Liver (tissue), 9 donors: ENCODE data around the gene FOCAD. TPM values are rescaled to one million over a fixed set of nuclear protein-coding genes. Genes with fewer than 3 reads are reported as not detected.

Experiments
- DNase-seq: peaks from one replicate; pipeline ENCODE4 v3.0.0-alpha.2; 2017; ENCODE audit warnings: low spot score
- H3K27ac ChIP-seq, 2 donors: one replicate each; pipeline ENCODE4 v1.7.0; 2013; ENCODE audit warnings: inconsistent platforms in 2 of 2, low read length in 2 of 2, control low read depth in 1 of 2, low read depth in 1 of 2, mild to moderate bottlenecking in 1 of 2
- H3K27me3 ChIP-seq, 4 donors: one replicate each; pipeline versions ENCODE4 v1.6.1 to v1.7.0; 2013; ENCODE audit warnings: low read length in 3 of 4, inconsistent platforms in 1 of 4, mild to moderate bottlenecking in 1 of 4, moderate library complexity in 1 of 4; ENCODE audit not compliant: control insufficient read depth in 4 of 4, insufficient read depth in 4 of 4
- H3K36me3 ChIP-seq, 4 donors: one replicate each; pipeline versions ENCODE4 v1.6.1 to v1.7.0; 2013; ENCODE audit warnings: low read length in 3 of 4, mild to moderate bottlenecking in 3 of 4, low read depth in 1 of 4, moderate library complexity in 1 of 4; ENCODE audit not compliant: control insufficient read depth in 4 of 4, insufficient read depth in 3 of 4
- H3K4me1 ChIP-seq, 4 donors: one replicate each; pipeline versions ENCODE4 v1.6.1 to v1.7.0; 2013; ENCODE audit warnings: low read length in 3 of 4, mild to moderate bottlenecking in 3 of 4, moderate library complexity in 1 of 4; ENCODE audit not compliant: control insufficient read depth in 4 of 4, insufficient read depth in 4 of 4
- H3K4me3 ChIP-seq, 3 donors: one replicate each; pipeline versions ENCODE4 v1.6.1 to v1.7.0; 2013; ENCODE audit warnings: low read length in 3 of 3, control low read depth in 1 of 3, low read depth in 1 of 3, mild to moderate bottlenecking in 1 of 3
- H3K9ac ChIP-seq, 2 donors: one replicate each; pipeline ENCODE4 v1.7.0; 2013; ENCODE audit warnings: low read length in 2 of 2, mild to moderate bottlenecking in 2 of 2, moderate library complexity in 2 of 2, control low read depth in 1 of 2, low read depth in 1 of 2
- H3K9me3 ChIP-seq, 4 donors: one replicate each; pipeline versions ENCODE4 v1.6.1 to v1.7.0; 2013; ENCODE audit warnings: low read length in 3 of 4; ENCODE audit not compliant: control insufficient read depth in 4 of 4
- EGR1 ChIP-seq, 2 donors: IDR thresholded peaks; 2 replicates each; pipeline ENCODE4 v1.6.1; 2016 to 2018; ENCODE audit warnings: antibody characterized with exemption in 2 of 2, low read depth in 2 of 2
- FOXA1 ChIP-seq: IDR thresholded peaks from 2 replicates; pipeline ENCODE4 v1.6.1; 2016; ENCODE audit warnings: antibody characterized with exemption
- FOXA2 ChIP-seq: IDR thresholded peaks from 2 replicates; pipeline ENCODE4 v1.6.1; 2016; ENCODE audit warnings: antibody characterized with exemption
- GABPA ChIP-seq, 2 donors: IDR thresholded peaks in 1 of 2; conservative IDR thresholded peaks in 1 of 2; 2 replicates each; pipeline ENCODE4 v1.6.1; 2016; ENCODE audit warnings: antibody characterized with exemption in 2 of 2, mild to moderate bottlenecking in 1 of 2, moderate library complexity in 1 of 2
- HNF4A ChIP-seq, 2 donors: conservative IDR thresholded peaks; 2 replicates each; pipeline ENCODE4 v1.6.1; 2016; ENCODE audit warnings: antibody characterized with exemption in 2 of 2, mild to moderate bottlenecking in 2 of 2
- HNF4G ChIP-seq: IDR thresholded peaks from 2 replicates; pipeline ENCODE4 v1.6.1; 2016; ENCODE audit warnings: antibody characterized with exemption
- JUND ChIP-seq, 2 donors: IDR thresholded peaks; 2 replicates each; pipeline ENCODE4 v1.6.1; 2016; ENCODE audit warnings: antibody characterized with exemption in 2 of 2
- NR2F2 ChIP-seq: IDR thresholded peaks from 2 replicates; pipeline ENCODE4 v1.6.1; 2016; ENCODE audit warnings: antibody characterized with exemption
- RAD21 ChIP-seq, 2 donors: IDR thresholded peaks; 2 replicates each; pipeline ENCODE4 v1.6.1; 2016; ENCODE audit warnings: antibody characterized with exemption in 2 of 2, mild to moderate bottlenecking in 2 of 2
- RXRA ChIP-seq, 2 donors: IDR thresholded peaks; 2 replicates each; pipeline ENCODE4 v1.6.1; 2017 to 2018; ENCODE audit warnings: antibody characterized with exemption in 2 of 2, mild to moderate bottlenecking in 1 of 2
- SP1 ChIP-seq: IDR thresholded peaks from 2 replicates; pipeline ENCODE4 v1.6.1; 2018; ENCODE audit warnings: antibody characterized with exemption, mild to moderate bottlenecking
- TAF1 ChIP-seq: conservative IDR thresholded peaks from 2 replicates; pipeline ENCODE4 v1.6.1; 2016; ENCODE audit warnings: antibody characterized with exemption, mild to moderate bottlenecking
- YY1 ChIP-seq: IDR thresholded peaks from 2 replicates; pipeline ENCODE4 v1.6.1; 2016; ENCODE audit warnings: antibody characterized with exemption, mild to moderate bottlenecking
- WGBS: extraction: QIAGEN DNeasy Blood & Tissue Kit; methylation state at CpG from one replicate; pipeline ENCODE4 v1.1.7; 2013; 5-methylcytosine and 5-hydroxymethylcytosine counted together
- polyA plus RNA-seq, 2 donors: library from polyadenylated mRNA; stranded (reverse) in 1 of 2; unstranded in 1 of 2; fragments of 200-250 nt in 1 of 2; fragments of >200 nt in 1 of 2; fragmentation: Nextera tagmentation in 1 of 2; extraction: Ambion mirVana in 1 of 2; gene quantifications; one replicate each; pipeline versions ENCODE4 v1.2.1 to v1.2.3, GENCODE V29; 2013 to 2015
- total RNA-seq, 2 donors: library from RNA; depleted of rRNA; stranded (reverse); fragments of >200 nt; gene quantifications; one replicate each; pipeline ENCODE4 v1.2.3, GENCODE V29; 2014
- TF ChIP-seq, protein P1 (sequence below): fragments of 150-350 bp; IDR thresholded peaks from 2 replicates; pipeline ENCODE4 v1.5.1; 2017; ENCODE audit warnings: improper control_type of control experiment, low read depth, low read length; ENCODE audit not compliant: missing input control
- TF ChIP-seq, protein P2 (sequence below): IDR thresholded peaks from 2 replicates; pipeline ENCODE4 v1.6.1; 2016; ENCODE audit warnings: antibody characterized with exemption
- TF ChIP-seq, protein P3 (sequence below): IDR thresholded peaks from 2 replicates; pipeline ENCODE4 v1.6.1; 2016; ENCODE audit warnings: antibody characterized with exemption
- TF ChIP-seq, protein P4 (sequence below): IDR thresholded peaks from 2 replicates; pipeline ENCODE4 v1.6.1; 2016; ENCODE audit warnings: antibody characterized with exemption
- TF ChIP-seq, protein P5 (sequence below): IDR thresholded peaks from 2 replicates; pipeline ENCODE4 v1.6.1; 2016; ENCODE audit warnings: antibody characterized with exemption, mild to moderate bottlenecking
- donor health status: healthy.
- donor health status: healthy.
- donor health status: healthy.
- donor health status: healthy.
- donor health status: healthy.

Gene FOCAD
- total and polyA plus RNA-seq, 4 donors = 3.2 to 21.0 (median 10.3) TPM

DNA sequence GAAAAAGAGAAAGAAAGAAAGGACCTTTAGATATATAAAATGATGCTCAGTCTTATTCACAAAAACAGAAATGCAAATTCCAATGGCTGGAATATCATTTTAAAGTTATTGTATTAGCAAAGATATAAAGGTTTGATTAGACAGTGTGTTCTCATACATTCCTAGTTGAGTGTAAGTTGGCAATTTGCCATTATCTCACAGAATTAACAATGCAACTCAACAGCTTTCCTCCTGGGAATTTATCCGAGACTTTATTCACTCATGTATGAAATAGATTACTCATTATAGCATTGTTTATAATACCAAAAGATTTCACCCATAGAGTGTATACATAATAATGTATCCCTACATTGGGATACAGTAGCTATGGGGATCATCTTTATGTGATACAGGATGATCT is 34.7 kb upstream of the FOCAD start:
- no peak overlapping the region for H3K4me3 ChIP-seq
- DNase-seq = no peak
- no peak overlapping the region for H3K27ac ChIP-seq
- no peaks in the 10 kb centered on the region for H3K9me3 ChIP-seq
- WGBS = 80% methylated on average over 1 of the region's 1 CpG
- no peak overlapping the region for H3K9ac ChIP-seq
- H3K4me1 ChIP-seq = no peaks in the 10 kb centered on the region
- H3K36me3 ChIP-seq = no peaks in the 10 kb centered on the region
- no peak for TF ChIP-seq SP1
- TF ChIP-seq, protein P1, sequence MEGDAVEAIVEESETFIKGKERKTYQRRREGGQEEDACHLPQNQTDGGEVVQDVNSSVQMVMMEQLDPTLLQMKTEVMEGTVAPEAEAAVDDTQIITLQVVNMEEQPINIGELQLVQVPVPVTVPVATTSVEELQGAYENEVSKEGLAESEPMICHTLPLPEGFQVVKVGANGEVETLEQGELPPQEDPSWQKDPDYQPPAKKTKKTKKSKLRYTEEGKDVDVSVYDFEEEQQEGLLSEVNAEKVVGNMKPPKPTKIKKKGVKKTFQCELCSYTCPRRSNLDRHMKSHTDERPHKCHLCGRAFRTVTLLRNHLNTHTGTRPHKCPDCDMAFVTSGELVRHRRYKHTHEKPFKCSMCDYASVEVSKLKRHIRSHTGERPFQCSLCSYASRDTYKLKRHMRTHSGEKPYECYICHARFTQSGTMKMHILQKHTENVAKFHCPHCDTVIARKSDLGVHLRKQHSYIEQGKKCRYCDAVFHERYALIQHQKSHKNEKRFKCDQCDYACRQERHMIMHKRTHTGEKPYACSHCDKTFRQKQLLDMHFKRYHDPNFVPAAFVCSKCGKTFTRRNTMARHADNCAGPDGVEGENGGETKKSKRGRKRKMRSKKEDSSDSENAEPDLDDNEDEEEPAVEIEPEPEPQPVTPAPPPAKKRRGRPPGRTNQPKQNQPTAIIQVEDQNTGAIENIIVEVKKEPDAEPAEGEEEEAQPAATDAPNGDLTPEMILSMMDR = no peak
- no peak for TF ChIP-seq EGR1 (IDR thresholded peaks at IDR 0.05; ENCODE audit: low read depth in 2 of 2)
- TF ChIP-seq RAD21 (IDR thresholded peaks at IDR 0.05) = no peak
- TF ChIP-seq RXRA (IDR thresholded peaks at IDR 0.05) = no peak
- TF ChIP-seq FOXA2 = no peak
- TF ChIP-seq, protein P2, sequence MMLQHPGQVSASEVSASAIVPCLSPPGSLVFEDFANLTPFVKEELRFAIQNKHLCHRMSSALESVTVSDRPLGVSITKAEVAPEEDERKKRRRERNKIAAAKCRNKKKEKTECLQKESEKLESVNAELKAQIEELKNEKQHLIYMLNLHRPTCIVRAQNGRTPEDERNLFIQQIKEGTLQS = no peak
- TF ChIP-seq, protein P3, sequence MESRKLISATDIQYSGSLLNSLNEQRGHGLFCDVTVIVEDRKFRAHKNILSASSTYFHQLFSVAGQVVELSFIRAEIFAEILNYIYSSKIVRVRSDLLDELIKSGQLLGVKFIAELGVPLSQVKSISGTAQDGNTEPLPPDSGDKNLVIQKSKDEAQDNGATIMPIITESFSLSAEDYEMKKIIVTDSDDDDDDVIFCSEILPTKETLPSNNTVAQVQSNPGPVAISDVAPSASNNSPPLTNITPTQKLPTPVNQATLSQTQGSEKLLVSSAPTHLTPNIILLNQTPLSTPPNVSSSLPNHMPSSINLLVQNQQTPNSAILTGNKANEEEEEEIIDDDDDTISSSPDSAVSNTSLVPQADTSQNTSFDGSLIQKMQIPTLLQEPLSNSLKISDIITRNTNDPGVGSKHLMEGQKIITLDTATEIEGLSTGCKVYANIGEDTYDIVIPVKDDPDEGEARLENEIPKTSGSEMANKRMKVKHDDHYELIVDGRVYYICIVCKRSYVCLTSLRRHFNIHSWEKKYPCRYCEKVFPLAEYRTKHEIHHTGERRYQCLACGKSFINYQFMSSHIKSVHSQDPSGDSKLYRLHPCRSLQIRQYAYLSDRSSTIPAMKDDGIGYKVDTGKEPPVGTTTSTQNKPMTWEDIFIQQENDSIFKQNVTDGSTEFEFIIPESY = no peak
- TF ChIP-seq HNF4A (conservative IDR thresholded peaks at IDR 0.05) = no peak
- no peak for TF ChIP-seq GABPA (IDR thresholded peaks at IDR 0.05 in 1 of 2, conservative IDR thresholded peaks at IDR 0.05 in 1 of 2)
- TF ChIP-seq JUND (IDR thresholded peaks at IDR 0.05) = no peak
- TF ChIP-seq, protein P4, sequence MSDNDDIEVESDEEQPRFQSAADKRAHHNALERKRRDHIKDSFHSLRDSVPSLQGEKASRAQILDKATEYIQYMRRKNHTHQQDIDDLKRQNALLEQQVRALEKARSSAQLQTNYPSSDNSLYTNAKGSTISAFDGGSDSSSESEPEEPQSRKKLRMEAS = no peak
- TF ChIP-seq FOXA1 = no peak
- TF ChIP-seq TAF1 = no peak
- H3K27me3 ChIP-seq = peaks cover 0 to 3% (median 0%) of the 10 kb centered on the region in 4 donors

DNA sequence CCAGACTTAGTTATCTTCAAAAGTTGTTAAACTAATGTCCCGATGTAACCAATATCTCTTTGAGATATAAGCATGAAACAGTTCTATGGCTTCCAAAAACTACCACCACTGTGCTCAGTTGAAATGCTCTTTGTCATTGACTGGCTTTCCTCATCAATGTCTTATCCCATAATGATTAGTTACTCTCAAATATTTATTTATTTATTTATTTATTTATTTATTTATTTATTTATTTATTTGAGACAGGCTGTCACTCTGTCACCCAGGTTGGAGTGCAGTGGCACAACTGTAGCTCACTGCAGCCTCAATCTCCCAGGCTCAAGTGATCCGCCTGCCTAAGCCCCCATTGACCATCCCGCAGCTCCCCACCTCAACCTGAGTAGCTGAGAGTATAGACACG is 33.7 kb upstream of the FOCAD start:
- Histone ChIP-seq H3K4me3 (no peak overlapping the region), H3K9me3 (no peaks in the 10 kb centered on the region), H3K27me3 (peaks cover 0 to 3% (median 0%) of the 10 kb centered on the region in 4 donors), H3K9ac (no peak overlapping the region), H3K27ac (no peak overlapping the region), H3K36me3 (no peaks in the 10 kb centered on the region), H3K4me1 (no peaks in the 10 kb centered on the region)
- TF ChIP-seq FOXA2 = no peak
- TF ChIP-seq SP1 = no peak
- no peak for TF ChIP-seq HNF4A (conservative IDR thresholded peaks at IDR 0.05)
- TF ChIP-seq JUND (IDR thresholded peaks at IDR 0.05) = no peak
- no peak for TF ChIP-seq HNF4G
- TF ChIP-seq NR2F2 = no peak
- no peak for TF ChIP-seq EGR1 (IDR thresholded peaks at IDR 0.05; ENCODE audit: low read depth in 2 of 2)
- TF ChIP-seq, protein P3 = no peak
- TF ChIP-seq, protein P2 = no peak
- TF ChIP-seq, protein P1 = no peak
- no peak for TF ChIP-seq RXRA (IDR thresholded peaks at IDR 0.05)
- no peak for TF ChIP-seq YY1
- TF ChIP-seq, protein P5, sequence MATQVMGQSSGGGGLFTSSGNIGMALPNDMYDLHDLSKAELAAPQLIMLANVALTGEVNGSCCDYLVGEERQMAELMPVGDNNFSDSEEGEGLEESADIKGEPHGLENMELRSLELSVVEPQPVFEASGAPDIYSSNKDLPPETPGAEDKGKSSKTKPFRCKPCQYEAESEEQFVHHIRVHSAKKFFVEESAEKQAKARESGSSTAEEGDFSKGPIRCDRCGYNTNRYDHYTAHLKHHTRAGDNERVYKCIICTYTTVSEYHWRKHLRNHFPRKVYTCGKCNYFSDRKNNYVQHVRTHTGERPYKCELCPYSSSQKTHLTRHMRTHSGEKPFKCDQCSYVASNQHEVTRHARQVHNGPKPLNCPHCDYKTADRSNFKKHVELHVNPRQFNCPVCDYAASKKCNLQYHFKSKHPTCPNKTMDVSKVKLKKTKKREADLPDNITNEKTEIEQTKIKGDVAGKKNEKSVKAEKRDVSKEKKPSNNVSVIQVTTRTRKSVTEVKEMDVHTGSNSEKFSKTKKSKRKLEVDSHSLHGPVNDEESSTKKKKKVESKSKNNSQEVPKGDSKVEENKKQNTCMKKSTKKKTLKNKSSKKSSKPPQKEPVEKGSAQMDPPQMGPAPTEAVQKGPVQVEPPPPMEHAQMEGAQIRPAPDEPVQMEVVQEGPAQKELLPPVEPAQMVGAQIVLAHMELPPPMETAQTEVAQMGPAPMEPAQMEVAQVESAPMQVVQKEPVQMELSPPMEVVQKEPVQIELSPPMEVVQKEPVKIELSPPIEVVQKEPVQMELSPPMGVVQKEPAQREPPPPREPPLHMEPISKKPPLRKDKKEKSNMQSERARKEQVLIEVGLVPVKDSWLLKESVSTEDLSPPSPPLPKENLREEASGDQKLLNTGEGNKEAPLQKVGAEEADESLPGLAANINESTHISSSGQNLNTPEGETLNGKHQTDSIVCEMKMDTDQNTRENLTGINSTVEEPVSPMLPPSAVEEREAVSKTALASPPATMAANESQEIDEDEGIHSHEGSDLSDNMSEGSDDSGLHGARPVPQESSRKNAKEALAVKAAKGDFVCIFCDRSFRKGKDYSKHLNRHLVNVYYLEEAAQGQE = no peak
- no peak for TF ChIP-seq TAF1
- no peak for TF ChIP-seq GABPA (IDR thresholded peaks at IDR 0.05 in 1 of 2, conservative IDR thresholded peaks at IDR 0.05 in 1 of 2)
- no peak for TF ChIP-seq RAD21 (IDR thresholded peaks at IDR 0.05)
- DNase-seq = no peak
- 92% methylated on average over 4 of the region's 4 CpGs for WGBS
